SK-N-SH (cell line): ENCODE results near the gene LIPA. TPM values are rescaled to one million over a fixed set of nuclear protein-coding genes. Genes with fewer than 3 reads are reported as not detected.

Experiments
- CTCF ChIA-PET: fragments of 300-600, 350-600 bp; formaldehyde crosslinking; extraction: SDS; loops from one replicate; lab custom pipeline; 2021; lab: Yijun Ruan, JAX
- POLR2A ChIA-PET: fragments of 350-600 bp; sonication (Branson Sonifier 250); formaldehyde crosslinking; extraction: SDS; loops from one replicate; lab custom pipeline; 2020; ENCODE audit warnings: antibody characterized with exemption, inconsistent platforms; lab: Yijun Ruan, JAX
- DNase-seq: peaks from one replicate; pipeline ENCODE4 v3.0.0; 2012
- H2AFZ ChIP-seq: fragments of 200-600 bp; sonication (generic); 2 replicates; pipeline ENCODE4 v1.8.1; 2016; ENCODE audit warnings: antibody characterized with exemption, mild to moderate bottlenecking, low read depth
- H3F3A ChIP-seq: fragments of 200-600 bp; sonication (generic); replicated peaks from 2 replicates; pipeline ENCODE3; 2016; ENCODE audit warnings: antibody characterized with exemption, mild to moderate bottlenecking; ENCODE audit not compliant: insufficient read depth
- H3K27ac ChIP-seq, 2 experiments: fragments of 200-500 bp in 1 of 2; fragments of 200-600 bp in 1 of 2; sonication (Bioruptor generic) in 1 of 2; sonication (generic), shearing (Covaris generic) in 1 of 2; 2 replicates each; pipeline versions ENCODE4 v1.5.1 to v1.6.1; 2014 to 2016; ENCODE audit warnings: low read depth in 2 of 2, inconsistent platforms in 1 of 2, low read length in 1 of 2, mild to moderate bottlenecking in 1 of 2, mixed read lengths in 1 of 2
- H3K27me3 ChIP-seq: fragments of 200-600 bp; sonication (generic), shearing (Covaris generic); 2 replicates; pipeline ENCODE4 v1.6.1; 2016; ENCODE audit warnings: mixed run types; ENCODE audit not compliant: insufficient read depth
- H3K36me3 ChIP-seq, 2 experiments: fragments of 200-500 bp in 1 of 2; fragments of 200-600 bp in 1 of 2; sonication (Bioruptor generic) in 1 of 2; sonication (generic) in 1 of 2; replicated peaks in 1 of 2; 2 replicates each; pipeline versions ENCODE3 to v1.5.1; 2014 to 2016; ENCODE audit warnings: low read length in 1 of 2, mild to moderate bottlenecking in 1 of 2; ENCODE audit not compliant: insufficient read depth in 2 of 2, control insufficient read depth in 1 of 2
- H3K4me1 ChIP-seq, 2 experiments: fragments of 200-500 bp in 1 of 2; fragments of 200-600 bp in 1 of 2; sonication (Bioruptor generic) in 1 of 2; sonication (generic), shearing (Covaris generic) in 1 of 2; 2 replicates each; pipeline versions ENCODE4 v1.5.1 to v1.6.1; 2014 to 2016; ENCODE audit warnings: low read depth in 1 of 2, low read length in 1 of 2, mixed run types in 1 of 2; ENCODE audit not compliant: insufficient read depth in 2 of 2, control insufficient read depth in 1 of 2
- H3K4me2 ChIP-seq: fragments of 200-600 bp; sonication (generic), shearing (Covaris generic); 2 replicates; pipeline ENCODE4 v1.6.1; 2017; ENCODE audit warnings: mixed run types
- H3K4me3 ChIP-seq, 2 experiments: fragments of 200-500 bp in 1 of 2; fragments of 200-600 bp in 1 of 2; sonication (Bioruptor generic) in 1 of 2; sonication (generic), shearing (Covaris generic) in 1 of 2; 2 replicates each; pipeline versions ENCODE4 v1.5.1 to v1.8.1; 2014 to 2016; ENCODE audit warnings: low read depth in 2 of 2, inconsistent platforms in 1 of 2, low read length in 1 of 2, mild to moderate bottlenecking in 1 of 2, mixed read lengths in 1 of 2, moderate library complexity in 1 of 2
- H3K79me2 ChIP-seq: fragments of 200-600 bp; sonication (generic); 2 replicates; pipeline ENCODE4 v1.8.1; 2017; ENCODE audit warnings: mild to moderate bottlenecking; ENCODE audit not compliant: insufficient read depth
- H3K9ac ChIP-seq: fragments of 200-600 bp; sonication (generic); 2 replicates; pipeline ENCODE4 v1.6.1; 2017; ENCODE audit warnings: mixed run types
- H3K9me2 ChIP-seq: fragments of 200-600 bp; sonication (generic); 2 replicates; pipeline ENCODE4 v1.6.1; 2017; ENCODE audit warnings: mixed run types
- H3K9me3 ChIP-seq: fragments of 200-600 bp; sonication (generic); 2 replicates; pipeline ENCODE4 v1.6.1; 2017; ENCODE audit warnings: mixed run types, mild to moderate bottlenecking, moderate library complexity
- H4K20me1 ChIP-seq: fragments of 200-600 bp; sonication (generic); 2 replicates; pipeline ENCODE4 v1.6.1; 2017; ENCODE audit warnings: mild to moderate bottlenecking, mixed run types; ENCODE audit not compliant: insufficient read depth
- CHD2 ChIP-seq: fragments of 150-350 bp; IDR thresholded peaks from 2 replicates; pipeline ENCODE4 v1.6.1; 2018; ENCODE audit warnings: low read length; ENCODE audit not compliant: partially characterized antibody
- CTCF ChIP-seq: fragments of 200-600 bp; sonication (generic); IDR thresholded peaks from 2 replicates; pipeline ENCODE4 v1.6.1; 2017; ENCODE audit warnings: antibody characterized with exemption, mild to moderate bottlenecking, moderate library complexity
- FOXJ3 ChIP-seq: sonication (generic); formaldehyde crosslinking; IDR thresholded peaks from 2 replicates; pipeline ENCODE4 v1.5.1; 2020; ENCODE audit warnings: mild to moderate bottlenecking, missing genetic modification reagents
- GATA2 ChIP-seq: sonication (generic); formaldehyde crosslinking; IDR thresholded peaks from 2 replicates; pipeline ENCODE4 v1.5.0; 2020; ENCODE audit warnings: mild to moderate bottlenecking, missing genetic modification reagents
- JUND ChIP-seq: IDR thresholded peaks from 2 replicates; pipeline ENCODE4 v1.4.0; 2012
- MAX ChIP-seq: IDR thresholded peaks from 2 replicates; pipeline ENCODE4 v1.4.0; 2012; ENCODE audit warnings: low read depth
- MEF2A ChIP-seq: IDR thresholded peaks from 2 replicates; pipeline ENCODE4 v1.4.0; 2012; ENCODE audit warnings: low read depth, borderline replicate concordance
- MXI1 ChIP-seq: IDR thresholded peaks from 2 replicates; pipeline ENCODE4 v1.6.1; 2012; ENCODE audit warnings: mild to moderate bottlenecking, low read depth, low read length, improper control_type of control experiment
- NFIC ChIP-seq: IDR thresholded peaks from 2 replicates; pipeline ENCODE4 v1.4.0; 2012; ENCODE audit warnings: borderline replicate concordance
- PBX3 ChIP-seq: IDR thresholded peaks from 2 replicates; pipeline ENCODE4; 2012
- RAD21 ChIP-seq: IDR thresholded peaks from 2 replicates; pipeline ENCODE4 v1.6.1; 2012; ENCODE audit warnings: mild to moderate bottlenecking, low read length
- RCOR1 ChIP-seq: fragments of 150-350 bp; IDR thresholded peaks from 2 replicates; pipeline ENCODE4 v1.6.1; 2017; ENCODE audit warnings: antibody characterized with exemption, low read length
- REST ChIP-seq: IDR thresholded peaks from 2 replicates; pipeline ENCODE4 v1.6.1; 2012; ENCODE audit warnings: mild to moderate bottlenecking, low read depth, low read length, moderate library complexity
- SIN3A ChIP-seq: IDR thresholded peaks from 2 replicates; pipeline ENCODE4 v1.6.1; 2012; ENCODE audit warnings: low read depth, mild to moderate bottlenecking, low read length, moderate library complexity, borderline replicate concordance
- SMC3 ChIP-seq: IDR thresholded peaks from 2 replicates; pipeline ENCODE4 v1.6.1; 2012; ENCODE audit warnings: low read depth, low read length, improper control_type of control experiment
- TCF12 ChIP-seq: IDR thresholded peaks from 2 replicates; pipeline ENCODE4 v1.4.0; 2012
- TEAD4 ChIP-seq: IDR thresholded peaks from 2 replicates; pipeline ENCODE4 v1.4.0; 2012; ENCODE audit warnings: mild to moderate bottlenecking, borderline replicate concordance; ENCODE audit not compliant: insufficient read depth
- USF1 ChIP-seq: IDR thresholded peaks from 2 replicates; pipeline ENCODE4 v1.4.0; 2012; ENCODE audit warnings: low read depth, borderline replicate concordance
- WGBS: methylation state at CpG from one replicate; pipeline ENCODE4 v1.1.6; 2017; ENCODE audit warnings: low lambda C conversion rate; 5-methylcytosine and 5-hydroxymethylcytosine counted together
- polyA plus RNA-seq, 3 experiments: library from polyadenylated mRNA; depleted of rRNA; stranded (reverse); fragments of >200 nt; gene quantifications; 2 replicates each; pipeline ENCODE4 v1.2.3, GENCODE V29; 2012

LIPA gene
- polyA plus RNA-seq, 1 of the 3 experiments (the other 2 are of a cell fraction) = 43.2 TPM

GRCh38 chr10:89233033-89233432, 18.5 kb downstream of the LIPA start:
- Histone ChIP-seq H3K9me2 (no peaks in the 10 kb centered on the region), H3F3A (no peaks in the 10 kb centered on the region), H3K4me3 (no peak overlapping the region), H2AFZ (no peak overlapping the region), H3K27me3 (no peaks in the 10 kb centered on the region), H3K4me1 (no peaks in the 10 kb centered on the region), H3K4me2 (no peak overlapping the region), H3K9me3 (no peaks in the 10 kb centered on the region), H3K79me2 (no peaks in the 10 kb centered on the region), H3K27ac (no peak overlapping the region), H4K20me1 (no peaks in the 10 kb centered on the region), H3K9ac (no peak overlapping the region), H3K36me3 (no peaks in the 10 kb centered on the region)
- CTCF ChIA-PET = interaction anchor here (0.8 to 2.1 kb wide), 3 partner anchors 15 to 136 kb away, joined by 3 to 5 read pairs (median 5); no protein-coding TSS in a partner anchor
- WGBS = 95% methylated on average over 2 of the region's 2 CpGs
- no peak for DNase-seq
- POLR2A ChIA-PET = no interaction called here
- TF ChIP-seq PBX3 (no peak), SIN3A (no peak), MEF2A (no peak), RCOR1 (no peak), SMC3 (no peak), CTCF (no peak), CHD2 (no peak), NFIC (no peak), RAD21 (no peak), TCF12 (no peak)

GRCh38 chr10:89228962-89229361, 22.6 kb downstream of the LIPA start:
- no peak for DNase-seq
- POLR2A ChIA-PET = no interaction called here
- no peak overlapping the region for H3K4me3 ChIP-seq
- no peaks in the 10 kb centered on the region for H3K9me2 ChIP-seq
- no peaks in the 10 kb centered on the region for H3F3A ChIP-seq
- no peaks in the 10 kb centered on the region for H3K4me1 ChIP-seq
- H3K9ac ChIP-seq = no peak overlapping the region
- no peaks in the 10 kb centered on the region for H3K79me2 ChIP-seq
- no peak overlapping the region for H3K27ac ChIP-seq
- H4K20me1 ChIP-seq = no peaks in the 10 kb centered on the region
- H3K27me3 ChIP-seq = no peaks in the 10 kb centered on the region
- no peaks in the 10 kb centered on the region for H3K9me3 ChIP-seq
- peaks cover 12 to 14% of the 10 kb centered on the region in 2 experiments for H3K36me3 ChIP-seq
- H2AFZ ChIP-seq = no peak overlapping the region
- H3K4me2 ChIP-seq = no peak overlapping the region
- CTCF ChIA-PET = interaction anchor here (1.1 to 2.3 kb wide), 2 partner anchors 11 to 294 kb away, joined by 3 to 21 read pairs; no protein-coding TSS in a partner anchor
- TF ChIP-seq PBX3 = no peak
- no peak for TF ChIP-seq REST
- no peak for TF ChIP-seq GATA2 (CRISPR knock-in tag)
- TF ChIP-seq MEF2A = no peak
- TF ChIP-seq SIN3A = no peak
- TF ChIP-seq JUND = no peak
- TF ChIP-seq FOXJ3 = no peak
- TF ChIP-seq RCOR1 = no peak
- TF ChIP-seq TEAD4 = no peak
- TF ChIP-seq CHD2 = no peak
- TF ChIP-seq MXI1 = no peak
- no peak for TF ChIP-seq USF1
- TF ChIP-seq MAX = no peak
- TF ChIP-seq NFIC = no peak
